Neutrophil (primary cell): ENCODE results near the gene NUP43.
"Not testable (repeated sequence)": the region's sequence is repeated elsewhere in the genome, so short reads cannot be mapped to it uniquely, and the experiment has no call there.

ENCODE experiments used
- H3K27ac ChIP-seq: fragments of 200-600 bp; sonication (generic); 2 replicates; pipeline ENCODE4 v1.5.1; 2016; ENCODE audit warnings: mild to moderate bottlenecking, moderate library complexity
- H3K27me3 ChIP-seq: fragments of 200-600 bp; sonication (generic); 2 replicates; pipeline ENCODE4 v1.6.0; 2016; ENCODE audit warnings: mild to moderate bottlenecking
- H3K36me3 ChIP-seq: fragments of 200-600 bp; sonication (generic); 2 replicates; pipeline ENCODE4 v1.5.1; 2017
- H3K4me1 ChIP-seq, 2 experiments: fragments of 200-600 bp in 1 of 2; sonication (generic) in 1 of 2; 1 replicate in 1 of 2; 2 replicates in 1 of 2; pipeline versions ENCODE4 v1.5.1 to v1.6.1; 2013 to 2016; ENCODE audit warnings: low read depth in 1 of 2, low read length in 1 of 2, mild to moderate bottlenecking in 1 of 2, moderate library complexity in 1 of 2; ENCODE audit not compliant: control insufficient read depth in 1 of 2, insufficient read depth in 1 of 2
- H3K4me3 ChIP-seq, 2 experiments: fragments of 200-600 bp in 1 of 2; sonication (generic) in 1 of 2; 1 replicate in 1 of 2; 2 replicates in 1 of 2; pipeline ENCODE4 v1.5.1; 2013 to 2016; ENCODE audit warnings: low read depth in 1 of 2, low read length in 1 of 2, mild to moderate bottlenecking in 1 of 2, moderate library complexity in 1 of 2
- H3K9me3 ChIP-seq: fragments of 200-600 bp; sonication (generic); 2 replicates; pipeline ENCODE4 v1.5.1; 2016
- CTCF ChIP-seq: fragments of 200-600 bp; sonication (generic); IDR thresholded peaks from 2 replicates; pipeline ENCODE4 v1.5.1; 2016; ENCODE audit warnings: antibody characterized with exemption

The NUP43 gene

GRCh38 chr6:149686230-149686629 lies 60.1 kb downstream of the NUP43 start:
- TF ChIP-seq CTCF, result no peak
- H3K36me3 ChIP-seq, result peaks cover 49% of the 10 kb centered on the region

GRCh38 chr6:149683256-149683859 lies 63.0 kb downstream of the NUP43 start:
- peaks cover 42% of the 10 kb centered on the region for H3K36me3 ChIP-seq
- no peaks in the 10 kb centered on the region for H3K4me1 ChIP-seq
- H3K27me3 ChIP-seq, result no peaks in the 10 kb centered on the region
- no peak overlapping the region for H3K4me3 ChIP-seq
- TF ChIP-seq CTCF, result no peak
- no peak overlapping the region for H3K27ac ChIP-seq
- H3K9me3 ChIP-seq, result no peaks in the 10 kb centered on the region

More at GRCh38 chr6:149686230-149686629, 60.1 kb downstream of the NUP43 start:
- Histone ChIP-seq H3K9me3 (no peaks in the 10 kb centered on the region), H3K4me1 (no peaks in the 10 kb centered on the region), H3K4me3 (no peak overlapping the region), H3K27me3 (no peaks in the 10 kb centered on the region), H3K27ac (no peak overlapping the region)

- H3K27me3 ChIP-seq, H3K4me1 ChIP-seq, H3K9me3 ChIP-seq, H3K27ac ChIP-seq, H3K4me3 ChIP-seq: not testable (repeated sequence)
- H3K36me3 ChIP-seq, result peaks cover 35% of the 10 kb centered on the region
Measured at GRCh38 chr6:149681845-149682244, 64.5 kb downstream of the NUP43 start.

GRCh38 chr6:149681209-149681608 lies 65.1 kb downstream of the NUP43 start:
- H3K27me3 ChIP-seq, result no peaks in the 10 kb centered on the region
- H3K27ac ChIP-seq, result no peak overlapping the region
- H3K4me3 ChIP-seq, result no peak overlapping the region

GRCh38 chr6:149680503-149680902 lies 65.8 kb downstream of the NUP43 start:
- Histone ChIP-seq H3K4me3 (no peak overlapping the region), H3K9me3 (no peaks in the 10 kb centered on the region), H3K4me1 (peaks cover 0 to 9% of the 10 kb centered on the region in 2 experiments), H3K27me3 (no peaks in the 10 kb centered on the region), H3K27ac (no peak overlapping the region), H3K36me3 (peaks cover 48% of the 10 kb centered on the region)
- no peak for TF ChIP-seq CTCF

More at GRCh38 chr6:149681209-149681608, 65.1 kb downstream of the NUP43 start:
- Histone ChIP-seq H3K36me3 (peaks cover 41% of the 10 kb centered on the region), H3K9me3 (no peaks in the 10 kb centered on the region), H3K4me1 (peaks cover 0 to 9% of the 10 kb centered on the region in 2 experiments)
- TF ChIP-seq CTCF, result no peak
